GM21786 (cell line): ENCODE data around the gene PSMB7.
"Not testable (repeated sequence)": the region's sequence is repeated elsewhere in the genome, so short reads cannot be mapped to it uniquely, and the experiment has no call there.

Experiments used
- ATAC-seq: cut with Tn5 transposase; IDR thresholded peaks from one replicate; pipeline ENCODE4 v1.9.1; 2021; ENCODE audit not compliant: unreplicated experiment

PSMB7 gene

GRCh38 chr9:124443625-124444024 lies 28.4 kb upstream of the PSMB7 start:
- no peak for ATAC-seq

GRCh38 chr9:124442826-124443225 lies 27.6 kb upstream of the PSMB7 start:
- no peak for ATAC-seq

GRCh38 chr9:124442379-124442778 lies 27.1 kb upstream of the PSMB7 start:
- ATAC-seq: no peak

- no peak for ATAC-seq
Measured at GRCh38 chr9:124441291-124441690, 26.0 kb upstream of the PSMB7 start.

GRCh38 chr9:124440786-124441185 lies 25.5 kb upstream of the PSMB7 start:
- ATAC-seq: no peak

GRCh38 chr9:124439686-124440243 lies 24.5 kb upstream of the PSMB7 start:
- no peak for ATAC-seq

- ATAC-seq: no peak
Measured at GRCh38 chr9:124439086-124439485, 23.8 kb upstream of the PSMB7 start.

GRCh38 chr9:124438091-124438490 lies 22.8 kb upstream of the PSMB7 start:
- no peak for ATAC-seq

GRCh38 chr9:124437086-124437485 lies 21.8 kb upstream of the PSMB7 start:
- ATAC-seq: no peak

- ATAC-seq: no peak
Measured at GRCh38 chr9:124436320-124436719, 21.1 kb upstream of the PSMB7 start.

- ATAC-seq: no peak
Measured at GRCh38 chr9:124429530-124429867, 14.3 kb upstream of the PSMB7 start.

- ATAC-seq: no peak
Measured at GRCh38 chr9:124428751-124429529, 13.7 kb upstream of the PSMB7 start.

GRCh38 chr9:124427281-124427680 lies 12.0 kb upstream of the PSMB7 start:
- ATAC-seq: no peak

- ATAC-seq: no peak
Measured at GRCh38 chr9:124426361-124426760, 11.1 kb upstream of the PSMB7 start.

- ATAC-seq: not testable (repeated sequence)
Measured at GRCh38 chr9:124425733-124426132, 10.5 kb upstream of the PSMB7 start.

- ATAC-seq: no peak
Measured at GRCh38 chr9:124423591-124423990, 8.3 kb upstream of the PSMB7 start.

GRCh38 chr9:124423155-124423554 lies 7.9 kb upstream of the PSMB7 start:
- ATAC-seq: no peak

GRCh38 chr9:124420991-124421543 lies 5.8 kb upstream of the PSMB7 start:
- ATAC-seq: no peak

- ATAC-seq: no peak
Measured at GRCh38 chr9:124419832-124420489, 4.7 kb upstream of the PSMB7 start.

- no peak for ATAC-seq
Measured at GRCh38 chr9:124415852-124416484, 726 bp upstream of the PSMB7 start.

- no peak for ATAC-seq
Measured at GRCh38 chr9:124414612-124415011, 630 bp downstream of the PSMB7 start.

GRCh38 chr9:124412228-124412575 lies 3.0 kb downstream of the PSMB7 start:
- ATAC-seq: no peak
